Superior temporal gyrus (tissue), 1 donor: Measurements from ENCODE around the gene SNTG2.

ENCODE experiments used
- DNase-seq: peaks from one replicate; pipeline ENCODE4 v3.0.0-alpha.2; 2016; ENCODE audit errors: extremely low spot score

SNTG2 gene

GRCh38 chr2:1283020-1283801 lies 332.6 kb downstream of the SNTG2 start:
- no peak for DNase-seq

GRCh38 chr2:1283871-1284270 lies 333.2 kb downstream of the SNTG2 start:
- DNase-seq = no peak

- no peak for DNase-seq
These were observed 336.3 kb downstream of the SNTG2 start for GRCh38 chr2:1286929-1287328.

GRCh38 chr2:1287427-1287826 lies 336.8 kb downstream of the SNTG2 start:
- no peak for DNase-seq

- no peak for DNase-seq
These were observed 344.3 kb downstream of the SNTG2 start for GRCh38 chr2:1294900-1295299.

GRCh38 chr2:1295740-1296139 lies 345.1 kb downstream of the SNTG2 start:
- DNase-seq = no peak

- no peak for DNase-seq
These were observed 346.9 kb downstream of the SNTG2 start for GRCh38 chr2:1297372-1298159.

GRCh38 chr2:1299043-1299442 lies 348.4 kb downstream of the SNTG2 start:
- no peak for DNase-seq

- no peak for DNase-seq
These were observed 349.6 kb downstream of the SNTG2 start for GRCh38 chr2:1300284-1300683.

- no peak for DNase-seq
These were observed 350.4 kb downstream of the SNTG2 start for GRCh38 chr2:1301056-1301455.

GRCh38 chr2:1305342-1306013 lies 354.8 kb downstream of the SNTG2 start:
- DNase-seq = no peak

GRCh38 chr2:1306014-1306686 lies 355.5 kb downstream of the SNTG2 start:
- DNase-seq = no peak

GRCh38 chr2:1306687-1307516 lies 356.3 kb downstream of the SNTG2 start:
- no peak for DNase-seq

- no peak for DNase-seq
These were observed 357.0 kb downstream of the SNTG2 start for GRCh38 chr2:1307670-1308069.

- no peak for DNase-seq
These were observed 358.0 kb downstream of the SNTG2 start for GRCh38 chr2:1308678-1309077.

GRCh38 chr2:1309507-1309906 lies 358.9 kb downstream of the SNTG2 start:
- no peak for DNase-seq

GRCh38 chr2:1310202-1310601 lies 359.6 kb downstream of the SNTG2 start:
- DNase-seq = no peak

- no peak for DNase-seq
These were observed 360.2 kb downstream of the SNTG2 start for GRCh38 chr2:1310866-1311265.

- DNase-seq = no peak
These were observed 362.7 kb downstream of the SNTG2 start for GRCh38 chr2:1313240-1313924.

- DNase-seq = no peak
These were observed 363.6 kb downstream of the SNTG2 start for GRCh38 chr2:1314254-1314653.
